Measurements from ENCODE around the gene RAB11FIP4. TPM values are rescaled to one million over a fixed set of nuclear protein-coding genes. Genes with fewer than 3 reads are reported as not detected.

Gene RAB11FIP4
- total RNA-seq, 1 experiment from 2014 or later, result 54.9 TPM

Small RNAs within 50 kb of the gene (microRNA-seq; reads per million reads assigned to microRNA genes)
- gene MIR193A (ENCODE audit: borderline number of aligned reads), result 218 reads per million, percentile 76 among the genes with 10 or more reads in this experiment
- gene MIR365B (ENCODE audit: borderline number of aligned reads), result 1.0 reads per million
- 9.1 reads per million, percentile 24 among the genes with 10 or more reads in this experiment for gene MIR4725 (ENCODE audit: borderline number of aligned reads)

Other genes with a start within 250 kb of the RAB11FIP4 start
- not detected in 3 replicates for gene OMG, start 94.4 kb upstream of the RAB11FIP4 start, total RNA-seq (2021)
- 0.18 to 0.37 TPM (median 0.25 TPM) in 3 replicates for gene EVI2B, start 77.6 kb upstream of the RAB11FIP4 start, total RNA-seq (2021)
- gene EVI2A, start 70.1 kb upstream of the RAB11FIP4 start, total RNA-seq (2021), result 0.09 to 0.16 TPM (median 0.15 TPM) in 3 replicates

All from WTC11 (cell line).